ENCODE data around the gene NDRG2. TPM values are rescaled to one million over a fixed set of nuclear protein-coding genes. Genes with fewer than 3 reads are reported as not detected.
A peak's percentile ranks its signal among the peaks of the same experiment; 100 is the strongest.

The NDRG2 gene
- 183 TPM for polyA plus RNA-seq (ENCODE audit: insufficient read length)

- no peak for DNase-seq (ENCODE audit: low read depth)
Observed at GRCh38 chr14:21024585-21025370, at the start of gene NDRG2. TSS of gene NDRG2 (minus strand) at chr14:21025061. CDS start at chr14:21023315, 1,746 bp downstream.

- DNase-seq (ENCODE audit: low read depth), result no peak
Observed at GRCh38 chr14:21073921-21074320, 49.1 kb upstream of the NDRG2 start.

- no peak for DNase-seq (ENCODE audit: low read depth)
Observed at GRCh38 chr14:21072781-21073339, 48.0 kb upstream of the NDRG2 start.

GRCh38 chr14:21072031-21072473 lies 47.2 kb upstream of the NDRG2 start:
- DNase-seq (ENCODE audit: low read depth), result no peak

- DNase-seq (ENCODE audit: low read depth), result peak; percentile 88
Observed at GRCh38 chr14:21071225-21072030, 46.6 kb upstream of the NDRG2 start.

- DNase-seq (ENCODE audit: low read depth), result no peak
Observed at GRCh38 chr14:21070610-21071224, 45.9 kb upstream of the NDRG2 start.

GRCh38 chr14:21070083-21070609 lies 45.3 kb upstream of the NDRG2 start, which contains the start of gene ARHGEF40:
TSS of gene ARHGEF40 (plus strand) at chr14:21070304. CDS start at chr14:21070397, 93 bp downstream.
- no peak for DNase-seq (ENCODE audit: low read depth)

GRCh38 chr14:21069388-21070082 lies 44.7 kb upstream of the NDRG2 start:
- DNase-seq (ENCODE audit: low read depth), result no peak

GRCh38 chr14:21068521-21069387 lies 43.9 kb upstream of the NDRG2 start:
- no peak for DNase-seq (ENCODE audit: low read depth)

- no peak for DNase-seq (ENCODE audit: low read depth)
Observed at GRCh38 chr14:21066882-21067502, 42.1 kb upstream of the NDRG2 start.

- DNase-seq (ENCODE audit: low read depth), result no peak
Observed at GRCh38 chr14:21063479-21063878, 38.6 kb upstream of the NDRG2 start.

GRCh38 chr14:21061347-21061668 lies 36.4 kb upstream of the NDRG2 start:
- no peak for DNase-seq (ENCODE audit: low read depth)

GRCh38 chr14:21060614-21061346 lies 35.9 kb upstream of the NDRG2 start:
- DNase-seq (ENCODE audit: low read depth), result no peak

GRCh38 chr14:21059842-21060613 lies 35.2 kb upstream of the NDRG2 start:
- DNase-seq (ENCODE audit: low read depth), result no peak

GRCh38 chr14:21058903-21059302 lies 34.0 kb upstream of the NDRG2 start:
- DNase-seq (ENCODE audit: low read depth), result no peak

- no peak for DNase-seq (ENCODE audit: low read depth)
Observed at GRCh38 chr14:21057803-21058675, 33.2 kb upstream of the NDRG2 start, which contains the start of gene RNASE8. TSS of gene RNASE8 (plus strand) at chr14:21057822. CDS start at chr14:21057893, 71 bp downstream.

All from forelimb muscle (tissue), 1 donor.